ENCODE measurements around the gene KLHL28.
"Not testable (repeated sequence)": the region's sequence is repeated elsewhere in the genome, so short reads cannot be mapped to it uniquely, and the experiment has no call there.

The KLHL28 gene

DNA sequence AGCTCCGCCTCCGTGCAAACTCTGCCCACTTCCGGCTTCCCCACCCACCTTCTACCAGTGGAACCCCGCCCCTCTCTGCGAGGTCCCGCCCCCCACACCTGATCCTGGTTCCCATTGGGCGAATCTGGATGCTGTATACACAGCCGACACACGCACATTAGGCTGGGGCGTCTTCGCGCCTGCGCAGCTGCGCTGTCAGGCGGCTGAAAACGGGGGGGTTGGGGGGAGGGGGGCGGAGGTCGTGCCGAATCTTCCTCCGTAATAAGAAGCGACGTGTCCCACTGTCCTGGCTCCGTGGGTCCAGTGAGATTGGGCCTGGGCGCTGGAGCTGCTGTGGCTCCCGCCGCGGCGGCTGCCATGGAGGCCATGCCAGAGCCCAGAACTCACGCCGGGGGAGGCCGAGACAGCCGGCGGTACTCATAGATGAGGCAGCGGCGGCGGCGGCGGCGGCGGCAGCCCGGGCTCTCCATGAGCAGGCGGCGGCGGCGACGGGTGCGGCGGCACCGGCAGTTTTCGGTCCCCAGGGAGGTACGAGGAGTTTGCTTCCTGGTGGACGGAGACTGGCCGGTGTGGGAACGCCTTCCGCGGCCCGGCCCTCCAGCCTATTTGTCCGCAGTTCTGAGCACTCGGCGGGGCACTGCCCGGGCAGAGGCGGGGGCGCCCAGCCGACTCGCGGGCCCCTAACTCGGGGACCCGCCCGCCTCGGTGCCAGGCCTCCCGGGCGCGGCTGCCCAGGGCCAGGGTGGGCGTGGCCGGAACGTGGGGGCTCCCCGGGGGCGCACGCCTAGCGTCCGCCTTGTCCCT is 64.5 kb downstream of the KLHL28 start:
- peak; percentile 96 for DNase-seq (ENCODE audit: low read depth)

DNA sequence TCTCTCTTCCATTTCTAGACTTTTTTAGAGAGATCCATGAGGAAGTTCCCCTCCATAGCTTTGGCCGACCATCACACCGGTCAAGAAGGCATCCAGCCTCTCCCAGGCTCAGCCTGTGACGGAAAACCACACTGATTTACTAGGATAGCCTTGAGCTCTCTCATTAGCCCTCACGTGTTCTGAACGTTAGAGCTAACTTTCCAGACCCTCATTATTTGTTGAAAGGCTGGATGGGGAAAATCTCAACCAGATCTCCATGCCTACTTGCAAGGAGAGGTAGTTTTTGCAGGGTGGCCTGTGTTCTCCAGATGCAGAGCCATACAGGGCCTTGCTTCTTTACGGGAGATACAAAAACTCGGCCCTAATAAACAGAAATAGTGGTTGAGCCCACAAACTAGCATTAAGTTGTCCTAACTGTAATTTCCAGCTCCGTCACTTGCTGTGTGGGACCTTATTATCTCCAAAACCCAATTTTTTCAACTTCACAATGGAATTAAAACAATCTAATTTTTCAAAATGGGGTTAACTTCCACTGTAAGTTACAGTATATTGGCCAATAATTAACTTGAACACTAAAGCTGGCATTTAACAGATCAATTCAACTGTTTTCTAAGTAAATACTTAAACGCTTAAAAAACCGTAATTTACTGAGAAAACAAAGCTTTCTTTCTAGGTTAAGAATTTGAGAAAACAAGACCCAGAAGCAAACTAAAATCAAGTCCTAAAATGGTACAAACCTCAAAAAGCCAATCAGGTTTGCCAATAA is 65.3 kb downstream of the KLHL28 start:
- DNase-seq (ENCODE audit: low read depth): no peak

DNA sequence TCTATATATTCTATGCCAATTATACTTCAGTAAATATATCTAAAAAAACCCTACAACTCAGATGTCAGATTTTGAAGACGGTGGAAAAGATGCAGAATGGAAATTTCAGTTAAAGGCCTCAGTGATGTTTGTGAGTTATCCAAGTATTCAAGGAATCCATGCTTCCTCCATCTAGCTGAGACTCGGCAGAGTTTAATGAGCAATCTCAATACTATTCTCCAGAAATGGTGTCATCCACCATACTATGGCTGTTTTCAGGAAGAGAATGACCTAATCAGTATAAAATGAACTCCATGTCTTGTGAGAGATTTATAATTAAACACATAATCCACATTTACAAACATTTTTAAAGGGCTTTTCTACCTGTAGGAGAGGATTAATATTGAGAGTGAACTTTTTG is 66.0 kb downstream of the KLHL28 start:
- DNase-seq (ENCODE audit: low read depth): no peak

DNA sequence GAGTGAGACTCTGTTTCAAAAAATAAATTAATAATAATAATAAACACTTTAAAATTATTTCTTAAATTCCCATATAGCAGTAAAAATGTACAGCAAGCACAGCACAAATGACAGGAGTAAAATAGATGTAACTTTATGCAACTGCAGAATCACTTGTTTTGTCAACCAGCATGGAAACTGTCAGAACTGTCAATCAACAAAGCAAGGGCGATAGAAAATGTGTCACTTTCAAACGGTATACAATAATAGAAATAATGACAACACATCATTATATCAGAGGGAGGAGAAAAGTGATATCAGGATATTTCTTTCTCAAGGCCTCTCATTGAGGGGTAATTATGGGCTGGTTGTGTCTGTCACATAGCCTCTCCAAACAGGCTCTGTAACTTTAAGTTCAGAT is 68.2 kb downstream of the KLHL28 start:
- DNase-seq (ENCODE audit: low read depth): no peak

DNA sequence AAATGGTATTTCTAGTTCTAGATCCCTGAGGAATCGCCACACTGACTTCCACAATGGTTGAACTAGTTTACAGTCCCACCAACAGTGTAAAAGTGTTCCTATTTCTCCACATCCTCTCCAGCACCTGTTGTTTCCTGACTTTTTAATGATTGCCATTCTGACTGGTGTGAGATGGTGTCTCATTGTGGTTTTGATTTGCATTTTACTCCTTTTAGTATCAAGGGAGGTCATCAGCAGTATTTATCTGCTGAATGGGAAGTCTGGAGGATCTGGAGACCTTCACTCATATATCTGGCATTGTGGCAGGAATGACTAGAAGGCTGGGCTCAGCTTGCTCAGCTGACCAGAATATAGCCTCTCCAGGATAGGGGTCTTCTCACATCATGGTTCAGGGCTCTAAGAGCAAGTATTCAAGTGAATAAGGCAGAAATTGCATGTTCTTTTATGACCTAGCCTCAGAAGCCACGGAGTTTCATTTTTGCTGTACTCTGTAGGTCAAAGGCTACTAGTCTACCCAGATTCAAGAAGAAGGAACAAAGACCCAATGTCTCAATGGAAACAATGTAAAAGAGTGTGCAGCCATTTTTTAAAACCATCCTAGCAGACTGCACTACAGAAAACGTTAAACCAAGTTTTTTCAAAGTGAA is 69.9 kb downstream of the KLHL28 start:
- not testable (repeated sequence) for DNase-seq (ENCODE audit: low read depth)

DNA sequence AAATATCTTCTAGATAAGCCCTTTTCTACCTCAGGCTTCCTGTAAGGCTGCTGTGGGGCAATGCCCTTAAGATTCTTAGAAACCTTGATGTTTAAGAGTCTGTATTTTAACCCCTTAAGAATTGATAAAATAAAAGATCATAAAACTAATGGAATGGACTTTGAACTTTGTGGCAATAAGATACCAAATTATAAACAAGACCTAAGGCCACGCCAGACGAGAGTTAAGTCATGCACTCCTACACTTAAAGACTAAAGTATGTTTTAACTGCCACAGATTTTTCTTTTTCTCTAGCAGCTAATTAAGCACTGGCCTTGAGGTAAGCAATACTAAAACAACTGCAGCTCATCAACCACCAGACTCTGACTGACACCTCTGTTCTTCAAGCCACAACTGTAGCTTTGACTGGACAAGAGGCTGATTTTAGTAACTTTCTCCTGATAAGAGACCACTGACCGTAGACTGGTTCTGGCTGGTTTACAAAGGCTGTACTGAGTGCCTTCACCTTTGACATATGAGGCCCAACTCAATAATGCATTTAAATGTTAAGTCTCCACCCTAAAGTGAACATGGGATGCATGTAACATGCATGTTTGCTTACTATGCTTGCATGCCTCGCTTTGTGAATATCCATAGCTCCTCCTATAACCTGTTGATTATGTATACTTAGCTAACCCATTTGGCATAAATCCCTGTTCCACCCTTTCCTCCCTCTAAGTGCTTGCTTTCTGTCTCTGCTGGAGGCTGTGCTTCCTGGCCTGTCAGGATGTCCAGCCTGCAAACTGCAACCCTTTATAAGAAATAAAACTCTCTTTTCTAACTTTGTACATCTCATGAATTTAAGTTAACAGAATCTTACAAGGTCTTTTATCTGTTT is 71.9 kb downstream of the KLHL28 start:
- no peak for DNase-seq (ENCODE audit: low read depth)

DNA sequence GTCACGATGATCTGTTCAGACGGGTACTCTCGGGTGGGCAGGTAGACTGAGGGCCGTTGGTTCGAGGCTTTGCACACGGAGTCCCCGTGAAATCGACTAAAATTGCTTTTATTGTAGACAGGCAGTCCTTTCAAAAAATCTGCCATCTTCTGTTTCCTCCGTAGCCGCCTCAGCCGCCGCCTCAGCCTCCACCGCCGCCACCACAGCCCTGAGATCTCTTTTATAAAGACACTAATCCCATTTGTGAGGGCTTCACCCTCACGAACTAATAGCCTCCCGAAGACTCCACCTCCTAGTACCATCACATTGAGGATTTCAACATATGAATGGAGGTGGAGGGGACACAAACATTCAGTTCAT is 74.2 kb downstream of the KLHL28 start:
- DNase-seq (ENCODE audit: low read depth): no peak

DNA sequence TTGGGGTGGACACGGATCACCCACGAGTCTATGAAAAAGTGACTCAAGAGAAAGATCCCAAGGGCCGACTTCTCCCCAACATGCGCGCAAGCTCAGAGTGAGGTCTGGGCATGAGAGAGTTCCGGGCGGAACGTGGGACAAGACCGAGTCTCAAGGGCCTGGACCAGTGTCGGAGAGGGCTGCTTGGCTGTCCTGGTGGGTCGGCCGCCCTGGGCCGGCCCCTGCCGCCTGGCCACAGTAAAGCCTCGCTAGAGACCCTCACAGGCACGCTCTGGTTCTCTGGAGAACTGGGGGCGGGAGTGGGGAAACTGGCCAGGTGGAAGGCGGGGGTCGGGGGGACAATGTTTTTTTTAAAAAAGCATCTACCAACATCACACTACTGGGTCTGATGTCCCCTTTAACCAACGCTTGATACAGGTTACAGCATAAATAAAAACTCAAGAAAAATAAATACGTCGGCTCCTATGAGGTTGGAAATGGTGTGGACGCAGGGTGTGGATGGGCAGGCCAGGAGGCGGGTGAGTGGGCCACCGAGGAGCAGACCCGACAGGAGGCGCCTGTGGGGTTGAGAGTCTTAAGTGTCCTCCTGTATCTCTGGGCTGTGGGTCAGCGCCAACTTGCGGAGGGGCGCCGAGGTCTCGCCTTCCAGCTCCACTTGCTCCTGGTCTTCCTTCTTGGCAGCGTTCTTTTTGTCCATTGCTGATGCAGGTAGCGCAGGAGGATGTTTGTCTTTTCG is 74.7 kb downstream of the KLHL28 start:
- DNase-seq (ENCODE audit: low read depth): no peak

DNA sequence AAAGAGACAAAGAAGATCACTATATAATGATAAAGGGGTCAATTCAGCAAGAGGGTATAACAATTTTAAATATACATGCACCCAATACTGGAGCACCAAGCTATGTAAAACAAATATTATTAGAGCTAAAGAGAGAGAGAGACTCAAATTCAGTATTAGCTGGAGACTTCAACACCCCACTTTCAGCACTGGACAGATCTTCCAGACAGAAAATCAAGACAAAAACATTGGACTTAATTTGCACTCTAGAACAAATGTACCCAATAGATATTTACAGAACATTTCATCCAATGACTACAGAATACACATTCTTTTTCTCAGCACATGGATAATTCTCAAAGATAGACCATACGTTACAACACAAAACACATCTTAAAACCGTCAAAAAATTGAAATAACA is 81.0 kb downstream of the KLHL28 start:
- DNase-seq (ENCODE audit: low read depth): no peak

Measured in activated T-helper 9 cell treated with anti-CD3 and anti-CD28 coated beads, Interleukin-2, amount 50 U/mL, for 16 hours (primary cell).